Lower lobe of right lung (tissue), 2 donors: Measurements from ENCODE around the gene GPATCH8. TPM values are rescaled to one million over a fixed set of nuclear protein-coding genes. Genes with fewer than 3 reads are reported as not detected.

Experiments
- ATAC-seq, 2 donors: fragments of 200-7000 bp; cut with Tn5 transposase; one replicate each; pipeline ENCODE4 v1.9.1; 2020 to 2022; ENCODE audit warnings: mild to moderate bottlenecking in 2 of 2, moderate library complexity in 2 of 2
- DNase-seq: peaks from one replicate; pipeline ENCODE4 v3.0.0-alpha.2; 2020
- H3K27ac ChIP-seq: fragments of 200-600 bp; one replicate; pipeline ENCODE4 v1.8.0; 2022
- H3K27me3 ChIP-seq: fragments of 200-600 bp; one replicate; pipeline ENCODE4 v1.8.0; 2022; ENCODE audit warnings: low read depth
- H3K36me3 ChIP-seq: fragments of 200-600 bp; one replicate; pipeline ENCODE4 v1.8.0; 2022; ENCODE audit warnings: mild to moderate bottlenecking
- H3K4me1 ChIP-seq: fragments of 200-600 bp; one replicate; pipeline ENCODE4 v1.8.0; 2022
- H3K4me3 ChIP-seq: fragments of 200-600 bp; one replicate; pipeline ENCODE4 v1.8.0; 2022; ENCODE audit warnings: mild to moderate bottlenecking
- H3K9me3 ChIP-seq: fragments of 200-600 bp; one replicate; pipeline ENCODE4 v1.8.0; 2022
- intact Hi-C: fragments of 100-400 bp; cut with DNase I; formaldehyde crosslinking; loops from one replicate; pipeline ENCODE4 v1.11.0; 2022
- total RNA-seq: library from RNA; stranded (reverse); fragmentation: NEBNext Ultra II Directional; extraction: Animal tissue kit (Norgen Biotek cat#: 25700); gene quantifications from one replicate; pipeline ENCODE4 v1.2.1, GENCODE V29; 2021
- TF ChIP-seq, protein P1 (sequence below): fragments of 200-600 bp; IDR thresholded peaks from one replicate; pipeline ENCODE4 v1.8.0; 2022; ENCODE audit warnings: antibody characterized with exemption, mild to moderate bottlenecking
- donor health status: DM: no; HTN: yes; CAD: no; lungs with severe emphysema.

Gene GPATCH8
- total RNA-seq, 1 donor from 2014 or later, result 48.3 TPM

- ATAC-seq (no peak), DNase-seq (no peak)
- intact Hi-C loops, result no loop called here
- H3K4me1 ChIP-seq, result peaks cover 26% of the 10 kb centered on the region
- TF ChIP-seq, protein P1, sequence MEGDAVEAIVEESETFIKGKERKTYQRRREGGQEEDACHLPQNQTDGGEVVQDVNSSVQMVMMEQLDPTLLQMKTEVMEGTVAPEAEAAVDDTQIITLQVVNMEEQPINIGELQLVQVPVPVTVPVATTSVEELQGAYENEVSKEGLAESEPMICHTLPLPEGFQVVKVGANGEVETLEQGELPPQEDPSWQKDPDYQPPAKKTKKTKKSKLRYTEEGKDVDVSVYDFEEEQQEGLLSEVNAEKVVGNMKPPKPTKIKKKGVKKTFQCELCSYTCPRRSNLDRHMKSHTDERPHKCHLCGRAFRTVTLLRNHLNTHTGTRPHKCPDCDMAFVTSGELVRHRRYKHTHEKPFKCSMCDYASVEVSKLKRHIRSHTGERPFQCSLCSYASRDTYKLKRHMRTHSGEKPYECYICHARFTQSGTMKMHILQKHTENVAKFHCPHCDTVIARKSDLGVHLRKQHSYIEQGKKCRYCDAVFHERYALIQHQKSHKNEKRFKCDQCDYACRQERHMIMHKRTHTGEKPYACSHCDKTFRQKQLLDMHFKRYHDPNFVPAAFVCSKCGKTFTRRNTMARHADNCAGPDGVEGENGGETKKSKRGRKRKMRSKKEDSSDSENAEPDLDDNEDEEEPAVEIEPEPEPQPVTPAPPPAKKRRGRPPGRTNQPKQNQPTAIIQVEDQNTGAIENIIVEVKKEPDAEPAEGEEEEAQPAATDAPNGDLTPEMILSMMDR, result no peak
- no peaks in the 10 kb centered on the region for H3K27me3 ChIP-seq
- no peak overlapping the region for H3K27ac ChIP-seq
- H3K9me3 ChIP-seq, result no peaks in the 10 kb centered on the region
- peaks cover 34% of the 10 kb centered on the region for H3K36me3 ChIP-seq
- no peak overlapping the region for H3K4me3 ChIP-seq
Observed at GRCh38 chr17:44465276-44465675, 37.9 kb downstream of the GPATCH8 start.

- TF ChIP-seq, protein P1, result no peak
- no peaks in the 10 kb centered on the region for H3K27me3 ChIP-seq
- DNase-seq (no peak), ATAC-seq (peak in 1 of 2 donors; percentile 40)
- peaks cover 26% of the 10 kb centered on the region for H3K4me1 ChIP-seq
- no peaks in the 10 kb centered on the region for H3K9me3 ChIP-seq
- peaks cover 34% of the 10 kb centered on the region for H3K36me3 ChIP-seq
- no peak overlapping the region for H3K4me3 ChIP-seq
- H3K27ac ChIP-seq, result no peak overlapping the region
- intact Hi-C loops, result no loop called here
Observed at GRCh38 chr17:44464037-44464436, 39.2 kb downstream of the GPATCH8 start.

DNA sequence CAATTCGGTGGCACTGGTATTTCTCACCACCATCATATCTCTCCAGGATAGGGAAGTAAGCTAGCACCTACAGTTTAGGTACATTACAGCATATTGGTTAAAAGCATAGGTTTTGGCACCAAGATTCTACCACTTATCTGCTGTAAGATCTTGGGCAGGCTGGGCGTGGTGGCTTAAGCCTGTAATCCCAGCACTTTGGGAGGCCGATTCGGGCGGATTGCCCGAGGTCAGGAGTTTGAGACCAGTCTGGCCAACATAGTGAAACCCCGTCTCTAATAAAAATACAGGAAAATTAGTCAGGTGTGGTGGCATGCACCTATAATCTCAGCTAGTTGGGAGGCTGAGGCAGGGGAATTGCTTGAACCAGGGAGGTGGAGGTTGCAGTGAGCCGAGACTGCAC lies 51.4 kb downstream of the GPATCH8 start:
- DNase-seq (no peak), ATAC-seq (no peak)
- Histone ChIP-seq H3K27ac (no peak overlapping the region), H3K4me3 (no peak overlapping the region), H3K9me3 (no peaks in the 10 kb centered on the region), H3K27me3 (no peaks in the 10 kb centered on the region), H3K36me3 (peaks cover 15% of the 10 kb centered on the region), H3K4me1 (no peaks in the 10 kb centered on the region)
- intact Hi-C loops, result no loop called here
- TF ChIP-seq, protein P1, result no peak

- ATAC-seq (no peak), DNase-seq (no peak)
- no peaks in the 10 kb centered on the region for H3K9me3 ChIP-seq
- H3K27me3 ChIP-seq, result no peaks in the 10 kb centered on the region
- no peak overlapping the region for H3K4me3 ChIP-seq
- intact Hi-C loops, result no loop called here
- H3K36me3 ChIP-seq, result peaks cover 15% of the 10 kb centered on the region
- H3K4me1 ChIP-seq, result no peaks in the 10 kb centered on the region
- H3K27ac ChIP-seq, result no peak overlapping the region
- TF ChIP-seq, protein P1, result no peak
Observed at GRCh38 chr17:44451016-44451627, 52.1 kb downstream of the GPATCH8 start.

GRCh38 chr17:44448412-44448811 lies 54.8 kb downstream of the GPATCH8 start:
- no peak overlapping the region for H3K27ac ChIP-seq
- no peaks in the 10 kb centered on the region for H3K36me3 ChIP-seq
- no peak overlapping the region for H3K4me3 ChIP-seq
- no peak for ATAC-seq
- TF ChIP-seq, protein P1, result no peak
- no peaks in the 10 kb centered on the region for H3K27me3 ChIP-seq
- H3K9me3 ChIP-seq, result no peaks in the 10 kb centered on the region
- no peak for DNase-seq
- intact Hi-C loops, result no loop called here
- no peaks in the 10 kb centered on the region for H3K4me1 ChIP-seq
